OCI-LY1 (cell line): ENCODE results near the gene CDYL2.

Source experiments
- H2AFZ ChIP-seq: fragments of 200-600 bp; sonication (generic), shearing (Covaris generic); 2 replicates; pipeline ENCODE4 v1.6.0; 2014; ENCODE audit warnings: antibody characterized with exemption, mild to moderate bottlenecking, low read length
- H3F3A ChIP-seq: fragments of 200-600 bp; sonication (generic), shearing (Covaris generic); 2 replicates; pipeline ENCODE4 v1.6.0; 2014; ENCODE audit warnings: mild to moderate bottlenecking, antibody characterized with exemption, low read length, moderate library complexity; ENCODE audit not compliant: insufficient read depth
- H3K27ac ChIP-seq: fragments of 200-600 bp; sonication (generic); 2 replicates; pipeline ENCODE4 v1.5.1; 2014; ENCODE audit warnings: low read length, mixed run types, mild to moderate bottlenecking, low read depth; ENCODE audit not compliant: poor library complexity, severe bottlenecking
- H3K27me3 ChIP-seq: fragments of 200-600 bp; sonication (generic); 2 replicates; pipeline ENCODE4 v1.6.0; 2014; ENCODE audit warnings: antibody characterized with exemption, mild to moderate bottlenecking, low read length, moderate library complexity; ENCODE audit not compliant: insufficient read depth
- H3K36me3 ChIP-seq: fragments of 200-600 bp; sonication (generic); 2 replicates; pipeline ENCODE4 v1.6.1; 2014; ENCODE audit warnings: mild to moderate bottlenecking, antibody characterized with exemption, low read length, moderate library complexity, mixed read lengths; ENCODE audit not compliant: insufficient read depth
- H3K4me1 ChIP-seq: fragments of 200-600 bp; sonication (generic); 2 replicates; pipeline ENCODE4 v1.5.1; 2014; ENCODE audit warnings: mild to moderate bottlenecking, low read length, moderate library complexity; ENCODE audit not compliant: insufficient read depth, severe bottlenecking
- H3K4me2 ChIP-seq: fragments of 200-600 bp; sonication (generic), shearing (Covaris generic); 2 replicates; pipeline ENCODE4 v1.6.1; 2014; ENCODE audit warnings: low read length
- H3K4me3 ChIP-seq: fragments of 200-600 bp; sonication (generic); 2 replicates; pipeline ENCODE4 v1.5.1; 2014; ENCODE audit warnings: low read length, low read depth, mild to moderate bottlenecking, mixed read lengths; ENCODE audit not compliant: poor library complexity, severe bottlenecking
- H3K79me2 ChIP-seq: fragments of 200-600 bp; shearing (Covaris generic); 2 replicates; pipeline ENCODE4 v1.6.1; 2016; ENCODE audit warnings: mixed run types, low read length, mixed read lengths; ENCODE audit not compliant: insufficient read depth
- H3K9ac ChIP-seq: fragments of 200-600 bp; sonication (generic), shearing (Covaris generic); 2 replicates; pipeline ENCODE4 v1.6.1; 2014; ENCODE audit warnings: mild to moderate bottlenecking, low read length, mixed read lengths
- H3K9me2 ChIP-seq: fragments of 200-600 bp; sonication (generic), shearing (Covaris generic); 2 replicates; pipeline ENCODE4 v1.6.1; 2014; ENCODE audit warnings: low read depth, mild to moderate bottlenecking, low read length, mixed read lengths
- H3K9me3 ChIP-seq: fragments of 200-600 bp; shearing (Covaris generic); 2 replicates; pipeline ENCODE4 v1.6.1; 2014; ENCODE audit warnings: low read length, mixed read lengths
- H4K20me1 ChIP-seq: fragments of 200-600 bp; sonication (generic), shearing (Covaris generic); 2 replicates; pipeline ENCODE4 v1.6.0; 2016; ENCODE audit warnings: mild to moderate bottlenecking, low read length; ENCODE audit not compliant: insufficient read depth
- EZH2 ChIP-seq: fragments of 200-600 bp; sonication (generic), shearing (Covaris generic); IDR thresholded peaks from 2 replicates; pipeline ENCODE4 v1.8.0; 2017; ENCODE audit warnings: borderline replicate concordance, mixed run types, mild to moderate bottlenecking, antibody characterized with exemption, low read length, moderate library complexity, mixed read lengths
- TF ChIP-seq, protein P1 (sequence below): fragments of 200-600 bp; sonication (generic), shearing (Covaris generic); IDR thresholded peaks from 2 replicates; pipeline ENCODE4 v1.5.1; 2017; ENCODE audit warnings: mild to moderate bottlenecking, antibody characterized with exemption, low read length, moderate library complexity, mixed read lengths

The CDYL2 gene

DNA sequence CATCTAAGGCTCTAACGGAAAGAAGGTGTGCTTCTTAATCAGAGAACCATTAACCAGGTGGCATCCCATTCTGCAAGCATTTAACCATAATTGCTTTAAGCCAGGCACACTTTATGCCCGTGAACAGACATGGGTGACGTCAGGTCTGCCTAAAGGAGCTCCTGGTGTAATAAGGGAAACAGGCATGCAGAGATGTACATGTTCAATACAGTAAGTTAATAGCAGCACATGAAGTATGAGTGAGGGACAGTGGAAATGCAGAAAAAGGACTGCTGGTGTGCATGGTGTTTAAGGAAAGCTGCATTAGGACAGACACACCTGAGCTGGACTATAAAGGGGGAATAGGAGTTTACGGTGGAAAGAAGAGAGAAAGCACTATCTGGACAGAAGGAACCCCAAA, 245.0 kb downstream of the CDYL2 start:
- Histone ChIP-seq H3K27ac (no peak overlapping the region), H3K4me1 (no peaks in the 10 kb centered on the region), H3K27me3 (no peaks in the 10 kb centered on the region), H3K36me3 (no peaks in the 10 kb centered on the region), H3F3A (no peaks in the 10 kb centered on the region), H3K9me3 (no peaks in the 10 kb centered on the region), H3K9ac (no peak overlapping the region), H3K9me2 (no peaks in the 10 kb centered on the region), H4K20me1 (no peaks in the 10 kb centered on the region), H3K4me2 (no peak overlapping the region), H3K4me3 (no peak overlapping the region), H2AFZ (no peak overlapping the region), H3K79me2 (no peaks in the 10 kb centered on the region)
- no peak for TF ChIP-seq EZH2
- TF ChIP-seq, protein P1, sequence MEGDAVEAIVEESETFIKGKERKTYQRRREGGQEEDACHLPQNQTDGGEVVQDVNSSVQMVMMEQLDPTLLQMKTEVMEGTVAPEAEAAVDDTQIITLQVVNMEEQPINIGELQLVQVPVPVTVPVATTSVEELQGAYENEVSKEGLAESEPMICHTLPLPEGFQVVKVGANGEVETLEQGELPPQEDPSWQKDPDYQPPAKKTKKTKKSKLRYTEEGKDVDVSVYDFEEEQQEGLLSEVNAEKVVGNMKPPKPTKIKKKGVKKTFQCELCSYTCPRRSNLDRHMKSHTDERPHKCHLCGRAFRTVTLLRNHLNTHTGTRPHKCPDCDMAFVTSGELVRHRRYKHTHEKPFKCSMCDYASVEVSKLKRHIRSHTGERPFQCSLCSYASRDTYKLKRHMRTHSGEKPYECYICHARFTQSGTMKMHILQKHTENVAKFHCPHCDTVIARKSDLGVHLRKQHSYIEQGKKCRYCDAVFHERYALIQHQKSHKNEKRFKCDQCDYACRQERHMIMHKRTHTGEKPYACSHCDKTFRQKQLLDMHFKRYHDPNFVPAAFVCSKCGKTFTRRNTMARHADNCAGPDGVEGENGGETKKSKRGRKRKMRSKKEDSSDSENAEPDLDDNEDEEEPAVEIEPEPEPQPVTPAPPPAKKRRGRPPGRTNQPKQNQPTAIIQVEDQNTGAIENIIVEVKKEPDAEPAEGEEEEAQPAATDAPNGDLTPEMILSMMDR: no peak

DNA sequence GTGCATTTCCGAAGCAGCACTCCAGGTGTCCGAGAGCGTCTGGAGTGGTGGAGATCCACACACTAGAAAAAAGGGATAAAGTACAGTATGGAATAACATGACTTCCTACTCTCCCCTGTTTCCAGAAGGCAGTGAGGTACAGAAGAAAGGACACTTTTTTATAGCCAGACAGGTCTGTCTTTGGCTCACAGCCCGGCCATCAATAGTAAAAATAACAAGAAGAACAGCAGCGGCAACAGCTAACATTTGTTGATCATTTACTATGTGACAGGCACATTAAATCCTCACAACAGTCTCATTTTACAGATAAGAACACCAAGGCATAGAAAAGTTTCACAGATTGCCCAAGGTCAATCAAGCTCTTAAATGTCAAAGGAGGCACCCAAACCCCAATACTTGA, 247.4 kb downstream of the CDYL2 start:
- no peak overlapping the region for H3K4me3 ChIP-seq
- no peak overlapping the region for H3K4me2 ChIP-seq
- H3K36me3 ChIP-seq: no peaks in the 10 kb centered on the region
- no peaks in the 10 kb centered on the region for H3F3A ChIP-seq
- H3K27ac ChIP-seq: no peak overlapping the region
- no peak for TF ChIP-seq EZH2
- TF ChIP-seq, protein P1: no peak
- no peaks in the 10 kb centered on the region for H3K9me2 ChIP-seq
- no peaks in the 10 kb centered on the region for H3K27me3 ChIP-seq
- H4K20me1 ChIP-seq: no peaks in the 10 kb centered on the region
- H3K9ac ChIP-seq: no peak overlapping the region
- no peaks in the 10 kb centered on the region for H3K9me3 ChIP-seq
- no peaks in the 10 kb centered on the region for H3K79me2 ChIP-seq
- H2AFZ ChIP-seq: no peak overlapping the region
- H3K4me1 ChIP-seq: no peaks in the 10 kb centered on the region

DNA sequence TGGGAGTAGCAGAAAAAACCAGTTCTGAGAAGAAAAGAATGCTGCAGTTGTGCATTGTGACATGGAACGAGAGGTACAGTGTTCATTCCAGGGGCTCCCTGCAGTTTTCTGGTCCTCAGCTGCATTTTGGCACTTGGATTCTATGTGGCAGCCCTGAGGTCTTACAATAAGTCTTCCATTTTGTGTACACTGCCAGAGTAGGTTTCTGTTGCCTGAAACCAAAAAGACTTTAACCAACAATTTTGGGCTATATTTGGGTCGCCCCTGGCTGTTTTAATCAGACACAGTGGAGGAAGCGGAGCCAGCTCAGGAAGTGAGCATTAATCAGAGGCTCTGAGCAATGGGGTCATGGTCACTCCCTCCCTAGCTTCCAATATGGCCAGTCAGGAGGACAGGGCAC, 247.9 kb downstream of the CDYL2 start:
- H3F3A ChIP-seq: no peaks in the 10 kb centered on the region
- H3K36me3 ChIP-seq: no peaks in the 10 kb centered on the region
- no peaks in the 10 kb centered on the region for H4K20me1 ChIP-seq
- no peaks in the 10 kb centered on the region for H3K9me2 ChIP-seq
- no peak overlapping the region for H3K9ac ChIP-seq
- no peaks in the 10 kb centered on the region for H3K9me3 ChIP-seq
- no peak overlapping the region for H3K27ac ChIP-seq
- no peak overlapping the region for H3K4me3 ChIP-seq
- H3K4me2 ChIP-seq: no peak overlapping the region
- no peak for TF ChIP-seq EZH2
- TF ChIP-seq, protein P1: no peak
- no peaks in the 10 kb centered on the region for H3K4me1 ChIP-seq
- H2AFZ ChIP-seq: no peak overlapping the region
- H3K79me2 ChIP-seq: no peaks in the 10 kb centered on the region
- no peaks in the 10 kb centered on the region for H3K27me3 ChIP-seq
